B cell (primary cell): Measurements from ENCODE around the gene LONRF2. TPM values are rescaled to one million over a fixed set of nuclear protein-coding genes. Genes with fewer than 3 reads are reported as not detected.

Source experiments
- ATAC-seq: fragments of 200-7000 bp; cut with Tn5 transposase; one replicate; pipeline ENCODE4 v1.10.0; 2021; ENCODE audit warnings: low read depth, mild to moderate bottlenecking, moderate number of reproducible peaks, moderate library complexity
- CTCF ChIA-PET: fragments of 350-600 bp; sonication (Branson Sonifier 250); formaldehyde crosslinking; loops from one replicate; lab custom pipeline; 2021; ENCODE audit warnings: antibody characterized with exemption, inconsistent platforms; lab: Charles Lee
- POLR2A ChIA-PET: fragments of 350-600 bp; sonication (Branson Sonifier 250); formaldehyde crosslinking; loops from one replicate; lab custom pipeline; 2021; ENCODE audit warnings: antibody characterized with exemption; lab: Charles Lee
- DNase-seq: peaks from one replicate; pipeline ENCODE4 v3.0.0; 2013
- H2AFZ ChIP-seq: 2 replicates; pipeline ENCODE4 v1.6.1; 2012; ENCODE audit warnings: mild to moderate bottlenecking, low read depth, low read length; ENCODE audit not compliant: insufficient read depth, poor library complexity, severe bottlenecking
- H3K27ac ChIP-seq, 2 donors: 1 replicate in 1 of 2; 2 replicates in 1 of 2; pipeline ENCODE4 v1.5.1; 2012 to 2013; ENCODE audit warnings: low read length in 2 of 2, mild to moderate bottlenecking in 2 of 2, moderate library complexity in 1 of 2
- H3K27me3 ChIP-seq, 4 experiments: fragments of 200-600 bp in 1 of 4; sonication (generic) in 1 of 4; replicated peaks in 1 of 4; 1 replicate in 2 of 4; 2 replicates in 2 of 4; pipeline versions ENCODE4 v1.6.1 to v1.7.0; 2013 to 2016; ENCODE audit warnings: low read length in 3 of 4, mild to moderate bottlenecking in 2 of 4, mixed read lengths in 1 of 4, moderate library complexity in 1 of 4; ENCODE audit not compliant: insufficient read depth in 4 of 4, control insufficient read depth in 3 of 4; ENCODE audit errors: control extremely low read depth in 1 of 4
- H3K36me3 ChIP-seq, 2 experiments: replicated peaks in 1 of 2; 1 replicate in 1 of 2; 2 replicates in 1 of 2; pipeline versions ENCODE4 v1.6.1 to v1.7.1; 2013; ENCODE audit warnings: low read length in 1 of 2; ENCODE audit not compliant: insufficient read depth in 2 of 2, control insufficient read depth in 1 of 2; ENCODE audit errors: control extremely low read depth in 1 of 2, extremely low read depth in 1 of 2
- H3K4me1 ChIP-seq, 2 donors: fragments of 200-600 bp in 1 of 2; sonication (generic) in 1 of 2; 1 replicate in 1 of 2; 2 replicates in 1 of 2; pipeline versions ENCODE4 v1.5.1 to v1.6.1; 2013 to 2017; ENCODE audit warnings: low read length in 2 of 2; ENCODE audit not compliant: control insufficient read depth in 2 of 2, insufficient read depth in 2 of 2
- H3K4me2 ChIP-seq: replicated peaks from 2 replicates; pipeline ENCODE3; 2012; ENCODE audit warnings: mild to moderate bottlenecking, low read depth, low read length; ENCODE audit not compliant: poor library complexity, severe bottlenecking
- H3K4me3 ChIP-seq, 5 experiments: fragments of 200-600 bp in 1 of 5; sonication (generic) in 1 of 5; 1 replicate in 3 of 5; 2 replicates in 2 of 5; pipeline versions ENCODE4 v1.5.1 to v1.7.0; 2011 to 2016; ENCODE audit warnings: low read length in 4 of 5, mild to moderate bottlenecking in 4 of 5, low read depth in 2 of 5, control low read depth in 1 of 5, moderate library complexity in 1 of 5; ENCODE audit not compliant: insufficient read depth in 1 of 5; ENCODE audit errors: control extremely low read depth in 1 of 5, extremely low read depth in 1 of 5
- H3K79me2 ChIP-seq: fragments of 200-600 bp; sonication (generic); one replicate; pipeline ENCODE4 v1.6.0; 2016; ENCODE audit warnings: low read length; ENCODE audit not compliant: control insufficient read depth, insufficient read depth
- H3K9ac ChIP-seq: fragments of 200-600 bp; sonication (generic); 2 replicates; pipeline ENCODE4 v1.6.1; 2017; ENCODE audit warnings: mild to moderate bottlenecking, low read length, moderate library complexity
- H3K9me3 ChIP-seq, 3 donors: one replicate each; pipeline versions ENCODE4 v1.6.1 to v1.7.1; 2013; ENCODE audit warnings: low read length in 2 of 3; ENCODE audit not compliant: control insufficient read depth in 2 of 3, insufficient read depth in 1 of 3; ENCODE audit errors: control extremely low read depth in 1 of 3
- H4K20me1 ChIP-seq: 2 replicates; pipeline ENCODE4 v1.6.0; 2012; ENCODE audit warnings: mild to moderate bottlenecking, low read length; ENCODE audit not compliant: insufficient read depth, control insufficient read depth, poor library complexity, severe bottlenecking
- H3K27ac Mint-ChIP-seq: one replicate; pipeline ENCODE4 v1.8.0; 2021; ENCODE audit warnings: mixed read lengths
- H3K27me3 Mint-ChIP-seq: one replicate; pipeline ENCODE4 v1.8.0; 2021; ENCODE audit warnings: mixed read lengths
- H3K4me1 Mint-ChIP-seq: one replicate; pipeline ENCODE4 v1.8.0; 2021; ENCODE audit warnings: mixed read lengths
- H3K4me3 Mint-ChIP-seq: one replicate; pipeline ENCODE4 v1.8.0; 2021; ENCODE audit warnings: mixed read lengths
- H3K9me3 Mint-ChIP-seq: one replicate; pipeline ENCODE4 v1.8.0; 2022; ENCODE audit warnings: mixed read lengths; ENCODE audit not compliant: insufficient read depth
- EZH2 ChIP-seq: IDR thresholded peaks from 2 replicates; pipeline ENCODE4 v1.6.1; 2012; ENCODE audit warnings: borderline replicate concordance, low read depth, mild to moderate bottlenecking, moderate library complexity, low read length; ENCODE audit not compliant: insufficient read depth, poor library complexity, severe bottlenecking
- WGBS: methylation state at CpG from one replicate; pipeline ENCODE4 v1.1.5; 2013; ENCODE audit warnings: missing lambda C conversion rate; ENCODE audit not compliant: insufficient coverage; 5-methylcytosine and 5-hydroxymethylcytosine counted together
- intact Hi-C: fragments of 100-400 bp; cut with micrococcal nuclease; formaldehyde crosslinking; loops from one replicate; pipeline ENCODE4 v1.10.0; 2022
- polyA plus RNA-seq: library from polyadenylated mRNA; depleted of rRNA; stranded (reverse); fragments of >200 nt; gene quantifications from 2 replicates; pipeline ENCODE4 v1.2.3, GENCODE V29; 2012
- total RNA-seq, 2 donors: library from RNA; stranded (reverse); fragments of 120-200 nt in 1 of 2; gene quantifications; 1 replicate in 1 of 2; 2 replicates in 1 of 2; pipeline versions ENCODE4 v1.2.3 to v1.2.4, GENCODE V29; 2013 to 2022
- TF ChIP-seq, protein P1 (sequence below): fragments of 200-600 bp; IDR thresholded peaks from one replicate; pipeline ENCODE4 v1.8.0; 2022; ENCODE audit warnings: antibody characterized with exemption, mild to moderate bottlenecking

LONRF2 gene
- total and polyA plus RNA-seq, 2 donors (not counting 1 experiment from before 2014, with no cell fraction given): 0.32 TPM; not detected in 1

DNA sequence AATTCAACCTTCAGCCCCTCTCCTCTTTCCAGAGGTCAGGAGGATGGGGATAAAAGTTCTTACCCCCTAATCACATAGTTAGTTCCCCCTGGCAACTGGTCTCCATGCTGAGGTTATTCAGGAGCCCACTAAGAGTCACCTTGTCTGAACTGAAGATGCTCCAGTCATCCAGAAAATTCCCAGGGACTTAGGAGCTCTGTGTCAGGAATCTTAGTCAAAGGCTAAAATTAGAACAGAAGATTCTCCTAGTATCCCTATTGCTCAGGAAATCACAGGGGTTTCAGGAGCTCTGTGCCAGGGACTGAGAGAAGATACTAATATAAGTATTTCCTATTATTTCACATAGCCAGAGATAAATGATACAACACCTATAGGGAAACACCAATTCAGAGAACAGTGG, 37.3 kb upstream of the LONRF2 start:
- Mint-ChIP-seq H3K9me3 (peaks cover 10% of the 10 kb centered on the region), H3K4me3 (no peak overlapping the region), H3K27me3 (peaks cover 28% of the 10 kb centered on the region), H3K27ac (no peak overlapping the region), H3K4me1 (no peaks in the 10 kb centered on the region)
- no peak overlapping the region for H3K9ac ChIP-seq
- no peak for DNase-seq
- no peaks in the 10 kb centered on the region for H3K36me3 ChIP-seq
- intact Hi-C loops: no loop called here
- no peaks in the 10 kb centered on the region for H4K20me1 ChIP-seq
- no peak for ATAC-seq
- no peaks in the 10 kb centered on the region for H3K79me2 ChIP-seq
- peaks cover 0 to 27% (median 10%) of the 10 kb centered on the region in 3 donors for H3K9me3 ChIP-seq
- H3K4me2 ChIP-seq: no peak overlapping the region
- TF ChIP-seq, protein P1, sequence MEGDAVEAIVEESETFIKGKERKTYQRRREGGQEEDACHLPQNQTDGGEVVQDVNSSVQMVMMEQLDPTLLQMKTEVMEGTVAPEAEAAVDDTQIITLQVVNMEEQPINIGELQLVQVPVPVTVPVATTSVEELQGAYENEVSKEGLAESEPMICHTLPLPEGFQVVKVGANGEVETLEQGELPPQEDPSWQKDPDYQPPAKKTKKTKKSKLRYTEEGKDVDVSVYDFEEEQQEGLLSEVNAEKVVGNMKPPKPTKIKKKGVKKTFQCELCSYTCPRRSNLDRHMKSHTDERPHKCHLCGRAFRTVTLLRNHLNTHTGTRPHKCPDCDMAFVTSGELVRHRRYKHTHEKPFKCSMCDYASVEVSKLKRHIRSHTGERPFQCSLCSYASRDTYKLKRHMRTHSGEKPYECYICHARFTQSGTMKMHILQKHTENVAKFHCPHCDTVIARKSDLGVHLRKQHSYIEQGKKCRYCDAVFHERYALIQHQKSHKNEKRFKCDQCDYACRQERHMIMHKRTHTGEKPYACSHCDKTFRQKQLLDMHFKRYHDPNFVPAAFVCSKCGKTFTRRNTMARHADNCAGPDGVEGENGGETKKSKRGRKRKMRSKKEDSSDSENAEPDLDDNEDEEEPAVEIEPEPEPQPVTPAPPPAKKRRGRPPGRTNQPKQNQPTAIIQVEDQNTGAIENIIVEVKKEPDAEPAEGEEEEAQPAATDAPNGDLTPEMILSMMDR: no peak
- TF ChIP-seq EZH2: no peak
- CTCF ChIA-PET: no interaction called here
- H3K27ac ChIP-seq: no peak overlapping the region
- no peak overlapping the region for H3K4me3 ChIP-seq
- POLR2A ChIA-PET: no interaction called here
- no peak overlapping the region for H2AFZ ChIP-seq
- no peaks in the 10 kb centered on the region for H3K4me1 ChIP-seq
- peaks cover 0 to 7% (median 2%) of the 10 kb centered on the region in 4 experiments for H3K27me3 ChIP-seq

DNA sequence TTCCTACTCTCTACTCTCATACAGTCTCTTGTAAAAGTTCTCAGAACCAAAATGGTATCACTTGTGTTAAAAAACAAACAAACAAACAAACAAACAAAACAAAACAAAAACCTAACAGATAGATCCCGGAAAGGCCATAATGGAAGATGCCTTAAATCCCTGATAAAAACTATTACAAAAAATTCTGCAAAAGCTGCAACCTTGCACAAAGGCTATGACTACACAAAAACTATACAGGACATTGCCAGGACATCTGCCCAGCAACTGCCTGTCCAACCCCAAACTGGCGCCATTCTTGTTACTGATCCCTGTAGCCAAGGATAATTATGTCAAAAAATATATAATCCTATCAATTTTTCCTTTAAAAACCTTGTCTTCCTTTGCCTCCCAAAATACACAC, 36.3 kb upstream of the LONRF2 start:
- Mint-ChIP-seq H3K4me1 (no peaks in the 10 kb centered on the region), H3K27ac (no peak overlapping the region), H3K27me3 (peaks cover 31% of the 10 kb centered on the region), H3K4me3 (no peak overlapping the region), H3K9me3 (peaks cover 10% of the 10 kb centered on the region)
- TF ChIP-seq, protein P1: no peak
- TF ChIP-seq EZH2: no peak
- no peak overlapping the region for H3K9ac ChIP-seq
- no peaks in the 10 kb centered on the region for H3K4me1 ChIP-seq
- no peaks in the 10 kb centered on the region for H3K36me3 ChIP-seq
- H3K79me2 ChIP-seq: no peaks in the 10 kb centered on the region
- H3K4me2 ChIP-seq: no peak overlapping the region
- no peaks in the 10 kb centered on the region for H4K20me1 ChIP-seq
- WGBS: 100% methylated on average over 2 of the region's 2 CpGs
- POLR2A ChIA-PET: no interaction called here
- no peak for ATAC-seq
- H3K27ac ChIP-seq: no peak overlapping the region
- intact Hi-C loops: no loop called here
- H3K9me3 ChIP-seq: peaks cover 0 to 27% (median 10%) of the 10 kb centered on the region in 3 donors
- DNase-seq: no peak
- no peak overlapping the region for H3K4me3 ChIP-seq
- CTCF ChIA-PET: no interaction called here
- no peak overlapping the region for H2AFZ ChIP-seq
- H3K27me3 ChIP-seq: peaks cover 0 to 7% (median 3%) of the 10 kb centered on the region in 4 experiments
